Effector memory CD4-positive, alpha-beta T cell (primary cell): Measurements from ENCODE around the gene CAPSL.

Experiments used
- DNase-seq, 3 donors: peaks; one replicate each; pipeline ENCODE4 v3.0.0-alpha.2; 2020
- H3K27ac ChIP-seq: 2 replicates; pipeline ENCODE4 v1.7.0; 2013; ENCODE audit warnings: mild to moderate bottlenecking, low read length, moderate library complexity; ENCODE audit not compliant: insufficient read depth, poor library complexity, severe bottlenecking
- H3K27me3 ChIP-seq: replicated peaks from 2 replicates; pipeline ENCODE4 v1.7.0; 2013; ENCODE audit warnings: mild to moderate bottlenecking, low read length; ENCODE audit not compliant: insufficient read depth, control insufficient read depth, poor library complexity, severe bottlenecking
- H3K36me3 ChIP-seq: 2 replicates; pipeline ENCODE4 v1.7.0; 2013; ENCODE audit warnings: mild to moderate bottlenecking, low read length, moderate library complexity; ENCODE audit not compliant: control insufficient read depth, insufficient read depth
- H3K4me1 ChIP-seq: 2 replicates; pipeline ENCODE4 v1.7.0; 2013; ENCODE audit warnings: low read length, mild to moderate bottlenecking; ENCODE audit not compliant: control insufficient read depth, insufficient read depth, poor library complexity, severe bottlenecking
- H3K4me3 ChIP-seq: 2 replicates; pipeline ENCODE4 v1.7.0; 2013; ENCODE audit warnings: low read length, low read depth, mild to moderate bottlenecking; ENCODE audit not compliant: insufficient read depth, poor library complexity, severe bottlenecking
- H3K9me3 ChIP-seq: 2 replicates; pipeline ENCODE4 v1.7.0; 2013; ENCODE audit warnings: mild to moderate bottlenecking, low read length, moderate library complexity; ENCODE audit not compliant: control insufficient read depth

CAPSL gene

DNA sequence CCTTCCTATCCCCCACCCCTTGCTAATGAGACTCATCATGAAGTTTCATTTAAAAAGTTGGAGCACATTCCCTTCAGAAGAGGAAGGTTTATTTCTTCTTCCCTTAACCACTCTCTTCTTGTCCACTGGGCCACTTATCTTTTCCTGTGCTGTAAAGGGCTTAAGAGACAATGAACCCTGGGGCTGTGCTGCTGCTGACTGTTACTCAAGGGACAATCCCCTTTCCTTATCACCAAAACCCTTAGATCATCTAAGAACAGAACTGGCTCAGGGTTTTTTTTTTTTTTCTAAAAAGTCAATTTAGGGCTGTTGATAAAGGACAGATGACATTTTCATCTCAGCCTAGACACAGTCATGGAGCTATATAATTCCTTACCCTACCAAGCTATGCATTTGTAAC is 29.6 kb downstream of the CAPSL start:
- H3K4me1 ChIP-seq = no peaks in the 10 kb centered on the region
- no peaks in the 10 kb centered on the region for H3K27me3 ChIP-seq
- no peak overlapping the region for H3K4me3 ChIP-seq

DNA sequence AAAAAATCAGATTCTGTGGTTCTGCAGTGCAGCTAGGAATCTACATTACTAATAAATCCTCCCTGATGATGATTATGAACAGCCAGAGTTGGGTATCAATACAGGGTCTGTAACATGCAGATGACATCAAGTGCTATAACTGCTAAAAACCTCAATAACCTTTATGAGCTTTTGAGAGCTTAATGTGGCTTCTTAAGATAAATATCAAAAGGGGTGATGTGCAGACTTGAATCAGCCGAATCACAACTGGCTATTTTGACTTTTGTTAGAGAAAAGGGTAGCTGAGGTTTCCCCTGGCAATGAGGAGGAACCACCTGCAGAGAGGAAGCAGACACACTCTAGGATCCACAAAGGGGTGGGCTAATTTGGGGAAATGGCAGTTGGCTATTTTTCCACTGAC is 30.2 kb downstream of the CAPSL start:
- DNase-seq = no peak
- no peaks in the 10 kb centered on the region for H3K27me3 ChIP-seq
- H3K4me3 ChIP-seq = no peak overlapping the region
- H3K9me3 ChIP-seq = no peaks in the 10 kb centered on the region
- no peak overlapping the region for H3K27ac ChIP-seq
- H3K4me1 ChIP-seq = no peaks in the 10 kb centered on the region
- no peaks in the 10 kb centered on the region for H3K36me3 ChIP-seq

More for the DNA sequence above, 29.6 kb downstream of the CAPSL start:
- no peaks in the 10 kb centered on the region for H3K9me3 ChIP-seq
- H3K36me3 ChIP-seq = no peaks in the 10 kb centered on the region
- no peak overlapping the region for H3K27ac ChIP-seq
- no peak for DNase-seq

DNA sequence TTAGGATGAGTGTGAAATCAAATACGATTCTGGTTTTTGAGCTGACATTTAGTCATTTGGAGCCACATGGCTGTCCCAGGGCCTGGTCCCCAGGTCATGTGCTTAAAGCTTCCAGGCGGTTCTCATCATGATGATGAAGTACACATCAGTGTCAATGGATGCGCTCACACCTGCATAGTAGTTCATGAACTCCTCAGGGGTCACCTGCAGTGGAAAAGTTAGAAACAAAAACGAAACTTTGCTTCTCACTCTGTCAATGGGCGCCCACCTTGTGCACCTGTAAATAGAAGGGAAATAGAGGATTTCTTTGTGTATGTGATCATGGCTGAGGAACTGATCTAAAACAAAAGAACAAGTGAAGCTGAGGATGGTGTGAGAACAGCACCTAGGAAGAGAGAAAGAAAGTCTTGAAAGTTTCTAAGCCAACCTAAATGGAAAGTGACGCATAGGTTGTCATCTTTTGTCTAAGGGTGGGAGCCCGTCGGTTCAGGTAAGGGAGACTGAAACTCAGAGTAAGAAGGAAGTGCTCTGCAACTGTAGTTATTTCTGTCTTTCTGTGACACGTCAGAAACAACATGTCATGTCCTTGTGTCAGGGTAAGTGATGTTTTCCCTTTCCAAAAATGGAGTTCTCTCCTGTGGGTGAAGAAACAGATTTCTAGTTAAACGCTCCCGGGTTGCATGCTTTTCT is 33.8 kb downstream of the CAPSL start:
- peaks cover 5% of the 10 kb centered on the region for H3K4me1 ChIP-seq
- no peaks in the 10 kb centered on the region for H3K27me3 ChIP-seq
- H3K9me3 ChIP-seq = no peaks in the 10 kb centered on the region
- H3K27ac ChIP-seq = no peak overlapping the region
- no peak overlapping the region for H3K4me3 ChIP-seq
- no peaks in the 10 kb centered on the region for H3K36me3 ChIP-seq
- no peak for DNase-seq

DNA sequence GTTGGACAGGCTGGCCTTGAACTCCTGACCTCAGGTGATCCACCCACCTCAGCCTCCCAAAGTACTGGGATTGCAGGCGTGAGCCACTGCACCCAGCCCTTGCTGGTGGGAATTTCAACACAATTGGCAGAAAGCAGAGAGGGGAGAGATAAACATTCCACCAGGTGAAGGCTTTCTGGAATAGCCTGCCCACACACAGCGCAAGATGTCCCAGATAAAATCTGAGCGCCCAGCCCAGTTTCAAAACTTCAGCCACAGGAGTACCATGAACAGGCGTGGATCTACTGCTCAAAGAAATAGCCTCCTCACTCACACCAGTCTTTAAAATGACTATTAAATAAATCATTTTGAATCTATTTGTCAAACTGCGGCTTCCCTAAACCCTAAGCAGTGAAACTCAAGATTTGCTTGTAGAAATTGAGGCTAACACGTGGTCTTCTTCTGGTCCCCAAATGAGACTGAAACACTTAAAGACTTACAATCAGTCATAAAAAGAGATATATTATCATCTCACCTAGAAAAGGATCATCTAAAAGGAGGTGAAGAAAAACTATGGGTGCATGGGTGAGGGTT is 34.7 kb downstream of the CAPSL start:
- DNase-seq = no peak
- Histone ChIP-seq H3K9me3 (no peaks in the 10 kb centered on the region), H3K36me3 (no peaks in the 10 kb centered on the region), H3K4me1 (peaks cover 5% of the 10 kb centered on the region), H3K4me3 (no peak overlapping the region), H3K27ac (no peak overlapping the region), H3K27me3 (no peaks in the 10 kb centered on the region)

DNA sequence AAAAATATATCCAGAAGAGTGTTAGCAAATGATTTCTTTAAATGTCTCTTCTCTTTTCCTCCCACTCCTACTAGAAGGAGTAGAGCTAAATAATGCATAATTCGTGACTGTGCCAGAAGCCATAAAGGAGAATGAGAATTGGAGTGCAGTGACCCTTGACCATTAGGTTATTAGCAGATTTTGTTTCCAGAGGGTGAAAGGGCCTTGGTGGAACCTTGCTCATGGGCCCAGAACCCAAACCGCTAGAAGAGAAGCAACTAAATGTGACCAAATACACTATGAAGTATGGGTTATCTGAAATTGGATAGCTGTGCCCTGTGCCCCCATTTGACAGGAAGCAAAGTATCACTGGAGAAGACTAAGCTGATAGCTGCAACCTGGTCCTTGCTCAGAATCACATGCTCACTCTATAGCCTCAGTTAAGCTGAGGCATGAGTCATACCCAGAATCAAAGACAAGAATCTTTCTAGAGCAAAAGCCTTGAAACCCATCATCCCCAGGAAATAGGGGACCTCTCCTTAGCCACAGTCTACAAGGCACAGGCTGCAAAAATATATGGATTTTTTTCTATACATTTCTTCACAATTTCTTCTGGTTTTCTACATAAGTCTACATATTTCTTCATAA is 36.3 kb downstream of the CAPSL start:
- H3K4me3 ChIP-seq = no peak overlapping the region
- no peak for DNase-seq
- H3K27me3 ChIP-seq = no peaks in the 10 kb centered on the region
- no peaks in the 10 kb centered on the region for H3K9me3 ChIP-seq
- no peak overlapping the region for H3K27ac ChIP-seq
- H3K36me3 ChIP-seq = no peaks in the 10 kb centered on the region
- peaks cover 5% of the 10 kb centered on the region for H3K4me1 ChIP-seq

DNA sequence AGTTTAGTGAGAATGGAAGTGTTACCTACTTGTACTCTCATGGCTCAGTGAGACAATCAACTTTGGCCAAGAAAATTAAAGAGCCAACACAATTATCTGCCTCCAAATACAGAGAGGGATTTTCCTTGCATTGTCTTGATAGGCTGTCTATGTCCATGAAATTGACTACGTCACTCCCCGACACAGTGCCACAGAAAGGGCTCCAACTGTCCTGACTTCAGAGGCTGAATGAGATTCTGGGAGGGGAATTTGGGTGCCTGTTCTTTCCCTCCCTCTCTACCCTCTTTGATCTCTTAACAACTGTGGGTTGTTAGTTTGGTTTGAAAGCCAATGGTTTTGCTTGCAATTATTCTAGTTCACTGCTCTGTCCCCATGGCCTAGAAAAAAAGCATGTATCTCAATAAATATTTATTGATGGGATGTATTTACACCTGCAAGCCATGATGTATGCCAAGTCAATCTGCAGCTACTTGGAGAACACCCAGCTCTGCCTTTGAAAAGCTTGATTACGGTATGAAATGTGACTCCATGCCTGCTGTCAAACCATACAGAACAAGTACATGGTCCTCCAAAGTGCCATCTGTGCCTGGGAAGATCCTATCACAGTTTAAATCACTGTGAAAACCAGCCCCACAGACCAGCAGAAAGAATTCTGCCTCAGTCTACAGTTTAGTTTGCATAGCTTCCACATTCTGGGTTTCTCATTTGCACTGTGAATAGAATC is 37.3 kb downstream of the CAPSL start:
- no peak overlapping the region for H3K27ac ChIP-seq
- no peak overlapping the region for H3K4me3 ChIP-seq
- no peaks in the 10 kb centered on the region for H3K36me3 ChIP-seq
- H3K9me3 ChIP-seq = no peaks in the 10 kb centered on the region
- DNase-seq = no peak
- H3K4me1 ChIP-seq = peaks cover 5% of the 10 kb centered on the region
- H3K27me3 ChIP-seq = no peaks in the 10 kb centered on the region

DNA sequence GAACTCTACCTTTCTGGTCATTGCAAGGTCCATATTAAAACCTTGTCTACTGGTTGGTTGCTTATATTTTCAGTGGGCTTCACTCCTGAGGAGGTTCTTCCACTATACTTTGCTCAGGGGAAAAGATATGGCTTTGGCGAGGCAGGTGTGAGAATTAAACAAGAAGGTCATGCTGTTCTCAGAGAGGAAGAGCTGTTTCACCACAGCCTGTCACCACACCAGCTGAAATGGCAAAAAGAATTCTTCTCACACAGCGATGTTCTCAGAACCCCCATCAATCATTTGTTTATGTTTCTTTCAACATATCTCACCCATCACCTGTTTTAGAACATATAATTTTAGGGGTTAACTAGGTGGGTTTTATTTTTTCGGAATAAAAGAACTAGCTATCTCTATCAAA is 38.6 kb downstream of the CAPSL start:
- no peak for DNase-seq
- Histone ChIP-seq H3K4me3 (no peak overlapping the region), H3K27me3 (no peaks in the 10 kb centered on the region), H3K36me3 (no peaks in the 10 kb centered on the region), H3K4me1 (peaks cover 5% of the 10 kb centered on the region), H3K27ac (no peak overlapping the region), H3K9me3 (no peaks in the 10 kb centered on the region)

DNA sequence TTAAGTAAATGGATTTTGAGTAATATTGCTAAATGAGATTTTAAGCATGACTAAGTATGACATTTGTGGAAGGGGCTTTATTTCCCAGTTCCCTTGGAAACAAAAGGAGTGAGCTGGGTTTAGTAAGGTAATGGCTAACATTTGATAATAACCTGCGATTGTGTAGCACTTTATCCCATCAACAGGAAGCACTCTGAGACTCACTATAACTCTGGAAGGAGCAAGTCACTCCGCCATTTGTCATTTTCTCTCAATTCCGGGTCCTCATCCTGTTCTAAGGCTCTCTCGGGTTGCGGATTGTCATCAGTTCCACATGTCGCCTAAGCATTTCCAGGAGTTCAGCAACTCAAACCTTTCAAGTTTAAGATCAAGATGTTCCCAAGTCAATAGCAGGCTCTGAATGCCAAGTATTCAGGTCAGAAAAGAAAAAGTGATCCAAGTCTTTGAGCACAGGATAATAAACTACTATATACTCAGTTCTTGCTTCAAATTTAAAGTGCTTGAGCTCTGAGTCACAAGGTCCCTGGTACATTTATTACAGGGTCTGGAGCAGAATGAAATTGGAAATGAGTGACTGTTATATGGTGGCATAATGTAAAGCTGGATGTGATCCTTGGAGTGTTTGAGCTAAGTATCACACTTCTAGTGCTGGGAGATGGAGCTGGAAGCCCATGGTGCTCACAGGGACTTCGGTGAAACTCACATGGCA is 39.3 kb downstream of the CAPSL start:
- H3K4me1 ChIP-seq = peaks cover 5% of the 10 kb centered on the region
- H3K27ac ChIP-seq = no peak overlapping the region
- no peaks in the 10 kb centered on the region for H3K27me3 ChIP-seq
- H3K4me3 ChIP-seq = no peak overlapping the region
- no peaks in the 10 kb centered on the region for H3K36me3 ChIP-seq
- no peak for DNase-seq
- no peaks in the 10 kb centered on the region for H3K9me3 ChIP-seq

DNA sequence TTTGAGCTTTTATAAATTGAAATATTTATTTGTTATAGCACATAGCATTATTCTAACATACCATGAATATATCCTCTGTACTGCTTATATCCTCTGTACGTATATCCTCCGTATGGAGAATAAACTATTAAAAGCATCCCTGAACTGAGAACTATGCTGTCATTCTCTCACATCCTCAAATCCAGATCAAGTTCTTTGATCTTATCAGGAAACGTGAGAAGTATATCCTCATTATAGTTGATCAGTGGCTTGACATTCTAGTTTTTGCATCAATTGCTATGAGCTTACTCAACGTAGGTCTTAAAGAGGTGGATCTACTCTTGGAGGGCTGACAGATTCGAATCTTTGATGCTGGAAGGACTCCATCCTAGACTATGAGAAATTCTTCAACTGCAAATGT is 44.3 kb downstream of the CAPSL start:
- Histone ChIP-seq H3K27ac (no peak overlapping the region), H3K36me3 (no peaks in the 10 kb centered on the region), H3K4me1 (no peaks in the 10 kb centered on the region), H3K4me3 (no peak overlapping the region), H3K27me3 (no peaks in the 10 kb centered on the region), H3K9me3 (no peaks in the 10 kb centered on the region)
- no peak for DNase-seq
